Stimulated activated CD4-positive, alpha-beta T cell treated with anti-CD3 and anti-CD28 coated beads, TNF-alpha, amount 100 ng/mL, for 4 hours (primary cell): ENCODE measurements around the gene C5.
"Not testable (repeated sequence)": the region's sequence is repeated elsewhere in the genome, so short reads cannot be mapped to it uniquely, and the experiment has no call there.

Experiments
- DNase-seq, 3 experiments: peaks; one replicate each; pipeline ENCODE4 v3.0.0-alpha.2; 2020; ENCODE audit warnings: low read depth in 3 of 3

The C5 gene

DNA sequence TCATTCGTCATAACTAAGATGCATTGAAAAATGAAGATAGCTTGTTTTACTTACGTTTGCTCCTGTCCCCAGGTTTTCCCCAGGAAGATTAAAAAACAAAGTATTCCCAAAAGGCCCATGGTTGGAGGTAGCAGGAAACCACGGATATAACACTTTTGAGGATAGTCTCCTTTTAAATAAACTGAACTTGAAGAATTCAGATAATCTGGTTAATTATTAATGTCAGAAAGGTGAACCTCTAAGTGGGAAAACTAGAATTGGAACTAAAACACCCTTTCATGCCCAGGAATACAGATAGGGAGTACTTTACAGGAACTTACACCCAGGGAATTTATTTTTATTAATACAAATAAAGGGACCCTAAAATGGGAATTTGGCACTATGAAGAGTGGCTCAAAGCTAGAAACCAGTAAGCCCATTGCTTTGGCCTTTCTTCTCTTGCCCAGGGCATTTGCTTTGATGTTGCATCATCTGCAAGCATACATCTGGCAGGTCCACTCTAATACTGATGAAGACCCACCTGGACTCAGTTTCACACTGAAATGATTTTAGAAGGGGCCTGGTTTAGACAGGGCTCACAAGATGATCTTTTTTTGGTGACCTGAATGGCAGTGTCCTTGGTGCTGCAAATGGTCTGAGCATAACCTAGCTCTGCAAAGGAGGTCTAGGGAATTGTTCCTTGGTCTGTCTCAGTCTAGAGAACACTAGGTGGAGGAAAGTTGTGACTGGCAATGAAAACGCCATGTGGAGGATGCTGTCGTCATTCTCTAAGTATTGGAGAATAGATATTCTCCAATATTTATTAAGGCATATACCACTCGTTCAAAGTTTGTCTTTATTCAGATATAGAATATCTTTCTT, at the start of gene C5:
TSS of gene C5 (minus strand) at position 148 of the 861 bp plus-strand sequence. CDS start at position 119, 29 bp downstream.
- no peak for DNase-seq

DNA sequence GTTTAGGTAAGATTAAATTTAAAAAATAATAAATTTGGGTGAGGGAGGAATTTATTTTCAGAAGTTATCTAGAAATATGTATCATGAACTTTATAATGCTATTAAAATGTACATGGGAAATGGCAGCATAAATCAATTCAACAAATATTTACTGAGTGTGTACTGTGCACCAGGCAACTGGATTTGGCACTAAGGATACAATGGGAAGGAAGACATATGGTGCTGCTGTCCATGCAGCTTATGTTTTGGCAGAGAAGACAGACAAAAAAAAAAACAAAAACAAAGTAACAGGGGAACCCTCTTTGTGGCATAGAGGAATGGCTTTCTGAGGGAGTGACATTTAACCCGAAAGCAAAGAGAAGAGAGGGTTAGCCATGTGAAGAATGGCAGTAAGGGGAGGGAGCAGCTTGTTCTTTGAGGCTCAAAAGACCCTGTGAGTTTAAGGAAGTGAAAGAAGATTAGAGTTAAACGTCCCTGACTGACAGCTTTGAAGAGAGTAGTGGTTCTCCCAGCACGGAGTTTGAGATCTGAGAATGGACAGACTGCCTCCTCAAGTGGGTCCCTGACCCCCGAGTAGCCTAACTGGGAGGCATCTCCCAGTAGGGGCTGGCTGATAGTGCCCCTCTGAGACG, 48.6 kb upstream of the C5 start:
- DNase-seq = no peak

DNA sequence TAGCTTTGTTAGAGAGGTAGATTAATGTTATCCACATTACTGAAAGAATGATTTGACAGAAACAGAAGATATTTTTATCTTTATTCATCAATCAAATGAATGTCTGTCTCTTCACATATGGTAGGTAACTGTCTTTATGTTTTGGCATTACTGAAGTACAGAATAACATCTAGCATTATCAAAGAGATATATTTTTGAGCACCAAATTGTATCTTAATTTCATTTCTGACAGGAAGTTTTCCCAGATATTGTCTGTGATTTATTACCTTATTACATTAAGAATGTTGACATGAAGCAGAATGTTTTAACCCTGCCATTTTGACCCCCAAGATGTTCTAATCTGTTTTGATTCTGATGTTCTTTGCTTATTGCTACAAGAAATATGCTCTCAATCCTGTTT, 45.0 kb upstream of the C5 start:
- no peak for DNase-seq

GRCh38 chr9:121090743-121091142, 40.7 kb upstream of the C5 start:
- not testable (repeated sequence) for DNase-seq

GRCh38 chr9:121088576-121088975, 38.5 kb upstream of the C5 start:
- DNase-seq = no peak

DNA sequence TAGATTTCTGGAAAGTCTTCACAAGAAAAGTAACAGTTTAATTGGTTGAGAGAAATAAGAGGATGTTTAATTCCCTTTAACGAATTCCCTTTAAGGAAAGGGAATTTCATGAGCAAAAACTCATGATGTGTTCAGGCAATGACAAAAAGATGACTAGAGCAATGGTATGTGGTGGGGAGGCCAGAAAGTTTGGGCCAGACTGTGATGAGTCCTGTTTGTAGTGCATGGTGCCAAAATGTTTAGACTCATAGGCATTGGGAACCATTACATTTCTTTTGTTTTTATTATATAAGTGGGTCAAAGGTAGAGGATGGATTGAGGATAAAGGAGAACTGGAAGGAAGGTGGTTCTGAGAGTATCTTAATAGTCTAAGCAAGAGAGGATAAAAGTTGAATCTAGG, 35.6 kb upstream of the C5 start:
- DNase-seq = no peak

GRCh38 chr9:121082075-121082474, 32.0 kb upstream of the C5 start:
- DNase-seq = no peak

DNA sequence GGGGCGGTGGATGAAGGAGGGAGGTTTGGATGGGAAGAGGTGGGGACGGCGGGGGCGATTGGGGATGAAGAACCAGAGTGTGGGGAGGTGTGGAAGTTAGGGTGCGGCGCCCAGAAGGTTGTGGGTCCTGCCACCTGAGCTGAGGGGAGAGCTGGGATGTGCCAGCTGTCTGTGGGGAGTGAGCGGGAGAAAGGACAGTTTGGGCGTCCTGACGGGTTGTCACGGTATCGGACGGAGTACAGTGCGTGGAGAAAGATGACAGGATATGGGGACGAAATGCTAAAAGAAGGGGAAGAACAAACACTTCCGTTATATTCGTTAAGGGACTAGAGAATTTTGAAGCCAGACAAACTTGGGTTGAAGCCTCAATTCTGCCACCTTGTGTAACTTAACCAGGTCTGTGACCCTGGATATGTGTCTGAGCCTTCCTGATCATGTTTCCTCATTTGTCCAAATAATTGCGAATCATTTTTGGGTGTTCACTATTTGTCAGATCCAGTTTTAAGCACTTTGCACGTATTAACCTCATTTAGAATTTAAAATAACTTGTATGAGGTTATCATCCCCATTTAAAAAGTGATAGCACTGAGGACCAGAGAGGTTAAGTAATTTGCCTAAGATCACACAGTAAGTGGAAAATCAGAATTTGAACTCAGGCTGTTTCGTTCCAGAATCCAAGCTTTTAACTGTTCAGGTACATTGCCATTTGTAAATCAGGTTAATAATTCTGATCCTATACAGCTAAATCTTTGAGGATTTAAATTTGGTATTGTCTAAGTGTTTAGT, 25.4 kb upstream of the C5 start:
- no peak for DNase-seq

DNA sequence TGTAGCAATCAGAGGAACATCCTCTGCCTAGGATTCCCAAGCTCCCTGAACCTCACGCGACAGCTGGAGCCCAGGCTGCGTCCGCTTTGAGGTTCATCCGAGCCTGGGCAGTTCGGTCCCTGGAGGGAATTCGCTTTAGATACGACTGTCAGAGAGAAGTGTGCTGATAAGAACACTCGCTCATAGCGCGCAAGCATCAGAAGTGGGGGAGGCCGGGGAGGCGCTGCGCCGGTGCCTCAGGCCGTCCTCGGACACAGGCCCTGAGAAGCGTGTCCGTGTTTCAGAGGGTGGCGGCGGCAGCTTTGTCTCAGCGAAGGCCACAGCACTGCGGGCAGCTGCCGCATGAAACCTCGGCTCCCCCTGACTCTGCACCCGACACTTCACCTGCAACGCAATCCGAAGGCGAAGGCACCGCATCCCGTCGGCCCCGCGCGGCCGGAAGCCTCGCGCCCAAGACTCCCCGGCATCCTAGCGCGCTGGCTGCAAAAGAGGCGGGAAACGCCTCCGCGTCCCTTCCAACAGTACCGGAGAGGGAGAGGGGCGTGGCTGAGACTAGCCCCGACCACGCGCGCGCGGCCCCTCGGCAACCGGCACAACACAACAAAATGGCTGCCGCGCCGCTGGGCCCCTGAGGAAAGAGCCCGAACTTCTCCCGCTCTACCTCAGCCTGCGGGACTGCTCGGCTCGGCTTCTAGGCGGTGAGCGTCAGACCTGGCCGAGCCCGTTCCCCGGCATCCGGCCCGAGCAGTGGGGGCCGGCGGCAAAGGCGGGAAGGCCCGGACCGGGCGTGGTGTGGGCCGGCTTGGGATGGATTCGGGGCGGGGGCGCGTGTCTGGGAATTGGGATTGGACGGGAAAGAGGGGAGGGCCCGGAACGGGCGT, 24.5 kb upstream of the C5 start, which contains the start of gene CNTRL:
TSS of gene CNTRL (plus strand) at position 586 of the 881 bp plus-strand sequence. CDS start 13,372 bp downstream, outside the sequence.
- peak; percentile 73 to 75 (median 75) for DNase-seq

GRCh38 chr9:121073038-121073437, 23.0 kb upstream of the C5 start:
- no peak for DNase-seq

DNA sequence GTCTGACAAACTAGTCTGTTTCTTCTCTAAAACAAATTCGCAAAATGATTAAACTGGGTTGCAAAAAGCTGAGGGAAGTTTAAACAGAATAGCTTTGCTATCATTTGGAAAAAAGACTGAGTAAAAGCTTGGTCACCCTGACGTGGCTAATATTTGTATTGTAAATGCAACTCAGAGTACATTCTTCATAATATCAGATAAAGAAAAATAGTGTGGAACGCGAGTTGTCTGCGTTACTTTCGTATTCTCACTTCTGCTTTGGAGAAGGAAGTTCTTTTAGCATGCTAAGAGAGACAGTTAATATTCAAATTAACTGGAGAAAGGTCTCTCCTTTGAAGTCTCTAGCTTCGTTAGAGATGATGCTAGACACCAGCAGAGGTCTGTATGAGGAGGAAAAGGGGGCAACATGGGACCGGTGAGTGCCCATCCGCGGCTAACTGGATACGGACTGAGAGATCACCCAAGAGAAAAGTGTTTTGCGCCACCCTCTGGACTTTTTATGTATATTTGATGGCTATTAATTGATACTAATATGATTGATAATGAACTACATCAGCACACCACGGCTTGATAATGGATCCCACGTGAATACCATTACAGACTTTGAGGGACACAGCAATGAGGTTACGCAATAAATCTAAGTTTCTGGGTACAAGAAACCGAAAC, 21.8 kb upstream of the C5 start:
- no peak for DNase-seq

DNA sequence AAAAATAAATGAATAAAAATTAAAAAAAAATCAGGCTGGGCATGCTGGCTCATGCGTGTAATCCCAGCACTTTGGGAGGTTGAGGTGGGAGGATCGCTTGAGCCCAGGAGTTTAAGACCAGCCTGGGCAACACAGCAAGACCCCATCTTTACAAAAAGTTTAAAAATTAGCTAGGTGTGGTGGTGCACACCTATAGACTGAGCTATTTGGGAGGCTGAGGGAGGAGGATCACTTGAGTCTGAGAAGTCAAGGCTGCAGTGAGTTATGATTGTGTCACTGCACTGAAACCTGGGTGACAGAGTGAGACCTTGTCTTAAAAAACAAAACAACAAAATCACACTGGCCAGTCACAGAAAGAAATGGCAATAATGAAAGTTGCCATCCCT, 21.3 kb upstream of the C5 start:
- DNase-seq = no peak

- no peak for DNase-seq
Measured at GRCh38 chr9:121069396-121069795, 19.3 kb upstream of the C5 start.

DNA sequence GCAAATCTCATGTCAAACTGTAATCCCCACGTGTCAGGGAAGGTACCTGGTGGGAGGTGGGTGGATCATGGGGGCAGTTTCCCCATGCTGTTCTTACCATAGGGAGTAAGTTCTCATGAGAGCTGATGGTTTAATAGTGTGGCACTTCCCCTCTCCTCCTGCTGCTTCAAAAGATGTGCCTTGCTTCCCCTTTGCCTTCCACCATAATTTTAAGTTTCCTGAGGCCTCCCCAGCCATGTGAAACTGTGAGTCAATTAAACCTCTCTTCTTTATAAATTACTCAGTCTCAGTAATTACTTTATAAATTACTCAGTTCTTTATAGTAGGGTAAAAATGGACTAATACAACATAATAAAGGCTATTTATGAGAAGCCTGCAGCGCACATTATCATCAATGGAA, 17.6 kb upstream of the C5 start:
- DNase-seq = no peak

DNA sequence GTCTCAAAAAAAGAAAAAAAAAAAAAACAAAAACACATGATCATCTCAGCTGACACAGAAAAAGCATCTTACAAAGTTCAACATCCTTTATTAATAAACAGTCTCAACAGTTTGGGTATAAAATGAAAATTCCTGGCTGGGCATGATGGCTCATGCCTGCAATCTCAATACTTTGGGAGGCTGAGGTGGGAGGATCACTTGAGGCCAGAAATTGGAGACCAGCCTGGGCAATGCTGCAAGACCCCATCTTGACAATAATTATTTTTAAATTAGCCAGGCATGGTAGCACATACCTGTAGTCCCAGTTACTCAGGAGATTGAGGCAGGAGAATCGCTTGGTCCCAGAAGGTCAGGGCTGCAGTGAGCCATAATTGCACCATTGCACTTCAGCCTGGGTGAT, 16.8 kb upstream of the C5 start:
- DNase-seq = no peak

DNA sequence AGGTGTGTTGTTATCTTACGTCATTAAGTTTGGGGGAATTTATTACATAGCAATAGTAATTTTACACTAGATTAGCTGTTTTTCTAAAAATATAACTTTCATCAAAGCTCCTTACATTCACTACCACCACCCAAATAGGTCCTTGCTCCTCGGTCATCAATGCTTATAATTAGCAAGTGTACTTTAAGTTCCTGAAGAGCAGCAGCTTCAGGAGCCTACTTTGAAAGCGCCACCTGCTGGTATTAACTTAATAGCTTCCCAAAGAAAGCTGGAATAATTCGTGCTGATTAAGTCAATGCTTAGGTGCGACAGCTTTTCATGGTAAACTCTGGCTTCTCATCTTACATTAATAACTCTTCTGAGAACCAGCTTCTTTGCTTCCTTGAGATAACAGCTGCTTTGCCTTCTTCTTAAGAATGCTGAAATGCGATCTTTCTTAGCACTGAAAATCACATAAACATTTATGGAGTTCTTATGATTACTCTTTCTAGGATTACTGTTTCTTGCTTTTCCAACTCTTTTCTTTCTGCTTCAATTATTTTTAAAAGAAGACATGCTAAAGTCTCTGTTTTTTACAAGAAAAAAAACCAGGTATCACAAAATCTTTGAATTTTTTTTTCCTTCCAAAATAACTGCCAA, 10.0 kb upstream of the C5 start:
- DNase-seq = peak in 1 of 3 experiments; percentile 20

GRCh38 chr9:121059513-121059912, 9.4 kb upstream of the C5 start:
- no peak for DNase-seq

GRCh38 chr9:121057821-121058220, 7.7 kb upstream of the C5 start:
- DNase-seq = no peak

DNA sequence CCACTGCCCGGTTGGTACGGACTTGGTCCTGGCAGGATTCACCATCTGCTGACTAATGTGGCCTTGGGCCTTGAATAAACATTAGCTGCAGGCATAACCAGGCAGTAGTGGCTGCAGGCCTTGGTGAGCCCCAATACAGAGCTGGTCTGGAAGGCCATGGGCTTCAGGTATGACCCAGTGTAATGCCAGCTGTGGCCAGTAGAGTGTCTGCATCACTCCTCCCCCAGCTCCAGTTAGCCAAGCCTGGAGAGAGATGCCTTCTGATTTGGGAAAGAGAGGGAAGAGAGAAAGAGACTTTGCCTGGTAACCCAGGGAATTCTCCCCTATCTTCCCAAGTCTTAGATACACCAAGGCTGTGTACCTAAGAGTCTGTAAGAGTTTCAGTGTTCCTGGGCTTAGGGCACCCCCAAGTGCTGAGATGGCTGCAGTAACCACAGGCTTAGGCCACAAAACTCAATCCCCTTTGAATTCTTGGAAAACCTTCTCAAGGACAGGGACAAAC, 5.6 kb upstream of the C5 start:
- no peak for DNase-seq

- no peak for DNase-seq
Measured at GRCh38 chr9:121053544-121053943, 3.5 kb upstream of the C5 start.
